ENCODE measurements around the gene ZNRF1. TPM values are rescaled to one million over a fixed set of nuclear protein-coding genes. Genes with fewer than 3 reads are reported as not detected.

Gene ZNRF1
- total and polyA plus RNA-seq, 2 of the 13 experiments (the other 11 are each of a cell fraction or from before 2014, with no cell fraction given): 43.9 to 58.7 TPM

DNA sequence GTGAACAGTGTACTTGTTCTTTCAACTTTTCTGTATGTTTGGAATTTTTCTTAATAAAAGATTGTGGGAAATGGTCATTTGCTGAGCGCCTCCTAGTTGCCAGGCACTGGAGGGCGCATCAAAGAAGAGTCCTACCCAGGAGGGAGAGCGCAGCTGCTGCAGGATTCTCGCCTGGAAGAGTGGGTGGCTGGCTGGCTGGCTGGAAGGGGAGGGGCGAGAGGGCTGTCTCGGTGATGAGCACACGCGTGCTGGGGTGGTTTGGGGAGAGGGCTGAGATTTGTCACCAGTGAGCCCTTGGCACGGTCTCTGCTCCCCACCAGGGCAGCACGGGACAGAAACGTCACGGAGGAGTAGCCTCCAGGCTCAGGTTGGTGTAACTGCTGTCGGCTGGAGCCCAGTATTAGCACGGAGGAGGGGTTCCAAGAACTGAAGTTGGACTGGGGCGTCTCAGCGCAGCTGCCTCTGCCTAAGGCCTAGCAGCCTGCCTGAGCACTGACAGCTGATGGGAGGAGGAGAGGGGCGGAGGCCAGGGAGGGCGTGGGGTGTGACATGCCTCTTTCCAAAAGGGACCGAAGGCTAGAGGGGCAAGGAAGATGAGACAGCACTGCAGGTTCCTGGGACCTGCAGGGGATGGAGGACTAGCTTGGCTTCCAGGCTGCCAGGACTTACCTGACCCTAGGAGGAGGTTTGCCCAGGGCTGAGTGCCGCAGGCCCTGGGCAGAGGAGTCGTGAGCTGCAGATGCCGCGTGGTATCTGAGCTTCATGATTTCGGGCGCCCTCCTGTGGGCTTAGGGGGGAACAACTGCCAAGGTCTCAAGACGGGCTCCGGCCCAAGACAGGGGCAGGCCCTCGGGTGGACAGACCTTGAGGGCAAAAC lies 112.1 kb downstream of the ZNRF1 start (continued):
- TF ChIP-seq, protein P1, sequence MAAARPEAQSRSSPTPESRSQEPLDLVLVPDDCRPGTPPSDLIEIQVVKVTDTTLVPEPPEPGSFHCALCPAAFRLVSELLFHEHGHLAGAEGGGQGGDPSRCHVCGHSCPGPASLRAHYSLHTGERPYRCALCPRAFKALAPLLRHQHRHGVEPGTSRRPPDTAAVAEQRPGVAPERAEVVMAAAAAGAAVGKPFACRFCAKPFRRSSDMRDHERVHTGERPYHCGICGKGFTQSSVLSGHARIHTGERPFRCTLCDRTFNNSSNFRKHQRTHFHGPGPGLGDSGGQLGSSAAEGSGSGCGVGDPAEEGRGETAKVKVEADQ (CRISPR knock-in tag; IDR thresholded peaks at IDR 0.05; ENCODE audit: borderline replicate concordance): peak; percentile 12; the same call in 1 of the 2 replicates
- TF ChIP-seq PHF8 (CRISPR knock-in tag; IDR thresholded peaks at IDR 0.05) (0 out of 2 replicates have a peak, but pooled peaks have one; percentile 6), ZSCAN21 (CRISPR knock-in tag; IDR thresholded peaks at IDR 0.05; ENCODE audit: borderline replicate concordance) (peak; percentile 65; the same call in 1 of the 2 replicates), NFIB (CRISPR knock-in tag; IDR thresholded peaks at IDR 0.05; ENCODE audit: borderline replicate concordance) (no peak), TCF7L2 (IDR thresholded peaks at IDR 0.05; ENCODE audit: low read depth, low read length) (no peak), ZNF652 (CRISPR knock-in tag; IDR thresholded peaks at IDR 0.05; ENCODE audit: borderline replicate concordance, low read depth) (peak; percentile 77), REXO4 (CRISPR knock-in tag; IDR thresholded peaks at IDR 0.05; ENCODE audit: borderline replicate concordance) (no peak), ISX (CRISPR knock-in tag; conservative IDR thresholded peaks at IDR 0.05) (no peak), FOXJ3 (CRISPR knock-in tag; IDR thresholded peaks at IDR 0.05; ENCODE audit: borderline replicate concordance) (0 out of 2 replicates have a peak, but pooled peaks have one; percentile 15), ZC3H4 (CRISPR knock-in tag; IDR thresholded peaks at IDR 0.05; ENCODE audit: borderline replicate concordance) (no peak), ZNF775 (CRISPR knock-in tag; IDR thresholded peaks at IDR 0.05; ENCODE audit: borderline replicate concordance) (0 out of 2 replicates have a peak, but pooled peaks have one; percentile 1), ZSCAN22 (CRISPR knock-in tag; IDR thresholded peaks at IDR 0.05) (no peak), ZNF7 (CRISPR knock-in tag; IDR thresholded peaks at IDR 0.05) (no peak), TGIF2 (CRISPR knock-in tag; IDR thresholded peaks at IDR 0.05) (peak; percentile 78; the same call in 1 of the 2 replicates), MAFG (CRISPR knock-in tag; IDR thresholded peaks at IDR 0.05) (no peak), ZNF841 (CRISPR knock-in tag; IDR thresholded peaks at IDR 0.05; ENCODE audit: borderline replicate concordance) (no peak), MTA3 (CRISPR knock-in tag; IDR thresholded peaks at IDR 0.05) (no peak), SMC3 (IDR thresholded peaks at IDR 0.05; ENCODE audit: low read length) (peak; percentile 76), TBX2 (CRISPR knock-in tag; IDR thresholded peaks at IDR 0.05; ENCODE audit: borderline replicate concordance) (no peak; the same call in none of the 2 replicates)
- TF ChIP-seq, protein P2, sequence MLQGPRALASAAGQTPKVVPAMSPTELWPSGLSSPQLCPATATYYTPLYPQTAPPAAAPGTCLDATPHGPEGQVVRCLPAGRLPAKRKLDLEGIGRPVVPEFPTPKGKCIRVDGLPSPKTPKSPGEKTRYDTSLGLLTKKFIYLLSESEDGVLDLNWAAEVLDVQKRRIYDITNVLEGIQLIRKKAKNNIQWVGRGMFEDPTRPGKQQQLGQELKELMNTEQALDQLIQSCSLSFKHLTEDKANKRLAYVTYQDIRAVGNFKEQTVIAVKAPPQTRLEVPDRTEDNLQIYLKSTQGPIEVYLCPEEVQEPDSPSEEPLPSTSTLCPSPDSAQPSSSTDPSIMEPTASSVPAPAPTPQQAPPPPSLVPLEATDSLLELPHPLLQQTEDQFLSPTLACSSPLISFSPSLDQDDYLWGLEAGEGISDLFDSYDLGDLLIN (CRISPR knock-in tag; IDR thresholded peaks at IDR 0.05; ENCODE audit: borderline replicate concordance): no peak
- TF ChIP-seq, protein P3, sequence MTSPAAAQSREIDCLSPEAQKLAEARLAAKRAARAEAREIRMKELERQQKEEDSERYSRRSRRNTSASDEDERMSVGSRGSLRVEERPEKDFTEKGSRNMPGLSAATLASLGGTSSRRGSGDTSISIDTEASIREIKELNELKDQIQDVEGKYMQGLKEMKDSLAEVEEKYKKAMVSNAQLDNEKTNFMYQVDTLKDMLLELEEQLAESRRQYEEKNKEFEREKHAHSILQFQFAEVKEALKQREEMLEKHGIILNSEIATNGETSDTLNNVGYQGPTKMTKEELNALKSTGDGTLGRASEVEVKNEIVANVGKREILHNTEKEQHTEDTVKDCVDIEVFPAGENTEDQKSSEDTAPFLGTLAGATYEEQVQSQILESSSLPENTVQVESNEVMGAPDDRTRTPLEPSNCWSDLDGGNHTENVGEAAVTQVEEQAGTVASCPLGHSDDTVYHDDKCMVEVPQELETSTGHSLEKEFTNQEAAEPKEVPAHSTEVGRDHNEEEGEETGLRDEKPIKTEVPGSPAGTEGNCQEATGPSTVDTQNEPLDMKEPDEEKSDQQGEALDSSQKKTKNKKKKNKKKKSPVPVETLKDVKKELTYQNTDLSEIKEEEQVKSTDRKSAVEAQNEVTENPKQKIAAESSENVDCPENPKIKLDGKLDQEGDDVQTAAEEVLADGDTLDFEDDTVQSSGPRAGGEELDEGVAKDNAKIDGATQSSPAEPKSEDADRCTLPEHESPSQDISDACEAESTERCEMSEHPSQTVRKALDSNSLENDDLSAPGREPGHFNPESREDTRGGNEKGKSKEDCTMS (CRISPR knock-in tag; conservative IDR thresholded peaks at IDR 0.05): no peak
- TF ChIP-seq, protein P4, sequence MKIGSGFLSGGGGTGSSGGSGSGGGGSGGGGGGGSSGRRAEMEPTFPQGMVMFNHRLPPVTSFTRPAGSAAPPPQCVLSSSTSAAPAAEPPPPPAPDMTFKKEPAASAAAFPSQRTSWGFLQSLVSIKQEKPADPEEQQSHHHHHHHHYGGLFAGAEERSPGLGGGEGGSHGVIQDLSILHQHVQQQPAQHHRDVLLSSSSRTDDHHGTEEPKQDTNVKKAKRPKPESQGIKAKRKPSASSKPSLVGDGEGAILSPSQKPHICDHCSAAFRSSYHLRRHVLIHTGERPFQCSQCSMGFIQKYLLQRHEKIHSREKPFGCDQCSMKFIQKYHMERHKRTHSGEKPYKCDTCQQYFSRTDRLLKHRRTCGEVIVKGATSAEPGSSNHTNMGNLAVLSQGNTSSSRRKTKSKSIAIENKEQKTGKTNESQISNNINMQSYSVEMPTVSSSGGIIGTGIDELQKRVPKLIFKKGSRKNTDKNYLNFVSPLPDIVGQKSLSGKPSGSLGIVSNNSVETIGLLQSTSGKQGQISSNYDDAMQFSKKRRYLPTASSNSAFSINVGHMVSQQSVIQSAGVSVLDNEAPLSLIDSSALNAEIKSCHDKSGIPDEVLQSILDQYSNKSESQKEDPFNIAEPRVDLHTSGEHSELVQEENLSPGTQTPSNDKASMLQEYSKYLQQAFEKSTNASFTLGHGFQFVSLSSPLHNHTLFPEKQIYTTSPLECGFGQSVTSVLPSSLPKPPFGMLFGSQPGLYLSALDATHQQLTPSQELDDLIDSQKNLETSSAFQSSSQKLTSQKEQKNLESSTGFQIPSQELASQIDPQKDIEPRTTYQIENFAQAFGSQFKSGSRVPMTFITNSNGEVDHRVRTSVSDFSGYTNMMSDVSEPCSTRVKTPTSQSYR (CRISPR knock-in tag; IDR thresholded peaks at IDR 0.05; ENCODE audit: borderline replicate concordance): no peak

All from HepG2 (cell line).